B cell (primary cell): ENCODE data around the gene ST8SIA2. TPM values are rescaled to one million over a fixed set of nuclear protein-coding genes. Genes with fewer than 3 reads are reported as not detected.

Experiments used
- ATAC-seq: fragments of 200-7000 bp; cut with Tn5 transposase; one replicate; pipeline ENCODE4 v1.10.0; 2021; ENCODE audit warnings: low read depth, mild to moderate bottlenecking, moderate number of reproducible peaks, moderate library complexity
- CTCF ChIA-PET: fragments of 350-600 bp; sonication (Branson Sonifier 250); formaldehyde crosslinking; loops from one replicate; lab custom pipeline; 2021; ENCODE audit warnings: antibody characterized with exemption, inconsistent platforms; lab: Charles Lee
- POLR2A ChIA-PET: fragments of 350-600 bp; sonication (Branson Sonifier 250); formaldehyde crosslinking; loops from one replicate; lab custom pipeline; 2021; ENCODE audit warnings: antibody characterized with exemption; lab: Charles Lee
- DNase-seq: peaks from one replicate; pipeline ENCODE4 v3.0.0; 2013
- H2AFZ ChIP-seq: 2 replicates; pipeline ENCODE4 v1.6.1; 2012; ENCODE audit warnings: mild to moderate bottlenecking, low read depth, low read length; ENCODE audit not compliant: insufficient read depth, poor library complexity, severe bottlenecking
- H3K27ac ChIP-seq, 2 donors: 1 replicate in 1 of 2; 2 replicates in 1 of 2; pipeline ENCODE4 v1.5.1; 2012 to 2013; ENCODE audit warnings: low read length in 2 of 2, mild to moderate bottlenecking in 2 of 2, moderate library complexity in 1 of 2
- H3K27me3 ChIP-seq, 4 experiments: fragments of 200-600 bp in 1 of 4; sonication (generic) in 1 of 4; replicated peaks in 1 of 4; 1 replicate in 2 of 4; 2 replicates in 2 of 4; pipeline versions ENCODE4 v1.6.1 to v1.7.0; 2013 to 2016; ENCODE audit warnings: low read length in 3 of 4, mild to moderate bottlenecking in 2 of 4, mixed read lengths in 1 of 4, moderate library complexity in 1 of 4; ENCODE audit not compliant: insufficient read depth in 4 of 4, control insufficient read depth in 3 of 4; ENCODE audit errors: control extremely low read depth in 1 of 4
- H3K36me3 ChIP-seq, 2 experiments: replicated peaks in 1 of 2; 1 replicate in 1 of 2; 2 replicates in 1 of 2; pipeline versions ENCODE4 v1.6.1 to v1.7.1; 2013; ENCODE audit warnings: low read length in 1 of 2; ENCODE audit not compliant: insufficient read depth in 2 of 2, control insufficient read depth in 1 of 2; ENCODE audit errors: control extremely low read depth in 1 of 2, extremely low read depth in 1 of 2
- H3K4me1 ChIP-seq, 2 donors: fragments of 200-600 bp in 1 of 2; sonication (generic) in 1 of 2; 1 replicate in 1 of 2; 2 replicates in 1 of 2; pipeline versions ENCODE4 v1.5.1 to v1.6.1; 2013 to 2017; ENCODE audit warnings: low read length in 2 of 2; ENCODE audit not compliant: control insufficient read depth in 2 of 2, insufficient read depth in 2 of 2
- H3K4me2 ChIP-seq: replicated peaks from 2 replicates; pipeline ENCODE3; 2012; ENCODE audit warnings: mild to moderate bottlenecking, low read depth, low read length; ENCODE audit not compliant: poor library complexity, severe bottlenecking
- H3K4me3 ChIP-seq, 5 experiments: fragments of 200-600 bp in 1 of 5; sonication (generic) in 1 of 5; 1 replicate in 3 of 5; 2 replicates in 2 of 5; pipeline versions ENCODE4 v1.5.1 to v1.7.0; 2011 to 2016; ENCODE audit warnings: low read length in 4 of 5, mild to moderate bottlenecking in 4 of 5, low read depth in 2 of 5, control low read depth in 1 of 5, moderate library complexity in 1 of 5; ENCODE audit not compliant: insufficient read depth in 1 of 5; ENCODE audit errors: control extremely low read depth in 1 of 5, extremely low read depth in 1 of 5
- H3K79me2 ChIP-seq: fragments of 200-600 bp; sonication (generic); one replicate; pipeline ENCODE4 v1.6.0; 2016; ENCODE audit warnings: low read length; ENCODE audit not compliant: control insufficient read depth, insufficient read depth
- H3K9ac ChIP-seq: fragments of 200-600 bp; sonication (generic); 2 replicates; pipeline ENCODE4 v1.6.1; 2017; ENCODE audit warnings: mild to moderate bottlenecking, low read length, moderate library complexity
- H3K9me3 ChIP-seq, 3 donors: one replicate each; pipeline versions ENCODE4 v1.6.1 to v1.7.1; 2013; ENCODE audit warnings: low read length in 2 of 3; ENCODE audit not compliant: control insufficient read depth in 2 of 3, insufficient read depth in 1 of 3; ENCODE audit errors: control extremely low read depth in 1 of 3
- H4K20me1 ChIP-seq: 2 replicates; pipeline ENCODE4 v1.6.0; 2012; ENCODE audit warnings: mild to moderate bottlenecking, low read length; ENCODE audit not compliant: insufficient read depth, control insufficient read depth, poor library complexity, severe bottlenecking
- H3K27ac Mint-ChIP-seq: one replicate; pipeline ENCODE4 v1.8.0; 2021; ENCODE audit warnings: mixed read lengths
- H3K27me3 Mint-ChIP-seq: one replicate; pipeline ENCODE4 v1.8.0; 2021; ENCODE audit warnings: mixed read lengths
- H3K4me1 Mint-ChIP-seq: one replicate; pipeline ENCODE4 v1.8.0; 2021; ENCODE audit warnings: mixed read lengths
- H3K4me3 Mint-ChIP-seq: one replicate; pipeline ENCODE4 v1.8.0; 2021; ENCODE audit warnings: mixed read lengths
- H3K9me3 Mint-ChIP-seq: one replicate; pipeline ENCODE4 v1.8.0; 2022; ENCODE audit warnings: mixed read lengths; ENCODE audit not compliant: insufficient read depth
- CTCF ChIP-seq: fragments of 200-600 bp; IDR thresholded peaks from one replicate; pipeline ENCODE4 v1.8.0; 2022; ENCODE audit warnings: antibody characterized with exemption, mild to moderate bottlenecking
- EZH2 ChIP-seq: IDR thresholded peaks from 2 replicates; pipeline ENCODE4 v1.6.1; 2012; ENCODE audit warnings: borderline replicate concordance, low read depth, mild to moderate bottlenecking, moderate library complexity, low read length; ENCODE audit not compliant: insufficient read depth, poor library complexity, severe bottlenecking
- WGBS: methylation state at CpG from one replicate; pipeline ENCODE4 v1.1.5; 2013; ENCODE audit warnings: missing lambda C conversion rate; ENCODE audit not compliant: insufficient coverage; 5-methylcytosine and 5-hydroxymethylcytosine counted together
- intact Hi-C: fragments of 100-400 bp; cut with micrococcal nuclease; formaldehyde crosslinking; loops from one replicate; pipeline ENCODE4 v1.10.0; 2022
- polyA plus RNA-seq: library from polyadenylated mRNA; depleted of rRNA; stranded (reverse); fragments of >200 nt; gene quantifications from 2 replicates; pipeline ENCODE4 v1.2.3, GENCODE V29; 2012
- total RNA-seq, 2 donors: library from RNA; stranded (reverse); fragments of 120-200 nt in 1 of 2; gene quantifications; 1 replicate in 1 of 2; 2 replicates in 1 of 2; pipeline versions ENCODE4 v1.2.3 to v1.2.4, GENCODE V29; 2013 to 2022

The ST8SIA2 gene
- total and polyA plus RNA-seq, 2 donors (not counting 1 experiment from before 2014, with no cell fraction given) = not detected

- CTCF ChIA-PET = no interaction called here
- Histone ChIP-seq H2AFZ (no peak overlapping the region), H3K27ac (no peak overlapping the region), H3K9ac (no peak overlapping the region), H3K36me3 (no peaks in the 10 kb centered on the region), H3K27me3 (peaks cover 0 to 2% (median 0%) of the 10 kb centered on the region in 4 experiments), H3K9me3 (no peaks in the 10 kb centered on the region), H3K79me2 (no peaks in the 10 kb centered on the region), H3K4me3 (no peak overlapping the region), H3K4me1 (no peaks in the 10 kb centered on the region), H4K20me1 (no peaks in the 10 kb centered on the region), H3K4me2 (no peak overlapping the region)
- Mint-ChIP-seq H3K27ac (no peak overlapping the region), H3K4me1 (no peaks in the 10 kb centered on the region), H3K9me3 (peaks cover 5% of the 10 kb centered on the region), H3K27me3 (peaks cover 16% of the 10 kb centered on the region), H3K4me3 (no peak overlapping the region)
- DNase-seq (no peak), ATAC-seq (no peak)
- POLR2A ChIA-PET = no interaction called here
- no CpG with 5 or more reads among the region's 7 CpGs for WGBS
- TF ChIP-seq CTCF (no peak), EZH2 (no peak)
- intact Hi-C loops = no loop called here
Measured at GRCh38 chr15:92502336-92502735, 108.7 kb downstream of the ST8SIA2 start.

GRCh38 chr15:92502930-92503857, 109.5 kb downstream of the ST8SIA2 start:
- Histone ChIP-seq H3K9me3 (no peaks in the 10 kb centered on the region), H3K27me3 (peaks cover 0 to 2% (median 0%) of the 10 kb centered on the region in 4 experiments), H3K4me1 (no peaks in the 10 kb centered on the region), H3K79me2 (no peaks in the 10 kb centered on the region), H3K4me3 (no peak overlapping the region), H4K20me1 (no peaks in the 10 kb centered on the region), H2AFZ (no peak overlapping the region), H3K36me3 (no peaks in the 10 kb centered on the region), H3K9ac (no peak overlapping the region), H3K27ac (no peak overlapping the region), H3K4me2 (no peak overlapping the region)
- TF ChIP-seq EZH2 (no peak), CTCF (no peak)
- POLR2A ChIA-PET = no interaction called here
- intact Hi-C loops = no loop called here
- no peak overlapping the region for H3K27ac Mint-ChIP-seq
- H3K27me3 Mint-ChIP-seq = peaks cover 13% of the 10 kb centered on the region
- peaks cover 5% of the 10 kb centered on the region for H3K9me3 Mint-ChIP-seq
- ATAC-seq = no peak
- H3K4me1 Mint-ChIP-seq = no peaks in the 10 kb centered on the region
- no peak for DNase-seq
- WGBS = no CpG with 5 or more reads among the region's 5 CpGs
- CTCF ChIA-PET = no interaction called here
- no peak overlapping the region for H3K4me3 Mint-ChIP-seq
